HG02973 (cell line): ENCODE results near the gene GPR171.

ENCODE experiments used
- ATAC-seq: cut with Tn5 transposase; IDR thresholded peaks from one replicate; pipeline ENCODE4 v1.9.1; 2021; ENCODE audit warnings: moderate library complexity; ENCODE audit not compliant: unreplicated experiment

The GPR171 gene

DNA sequence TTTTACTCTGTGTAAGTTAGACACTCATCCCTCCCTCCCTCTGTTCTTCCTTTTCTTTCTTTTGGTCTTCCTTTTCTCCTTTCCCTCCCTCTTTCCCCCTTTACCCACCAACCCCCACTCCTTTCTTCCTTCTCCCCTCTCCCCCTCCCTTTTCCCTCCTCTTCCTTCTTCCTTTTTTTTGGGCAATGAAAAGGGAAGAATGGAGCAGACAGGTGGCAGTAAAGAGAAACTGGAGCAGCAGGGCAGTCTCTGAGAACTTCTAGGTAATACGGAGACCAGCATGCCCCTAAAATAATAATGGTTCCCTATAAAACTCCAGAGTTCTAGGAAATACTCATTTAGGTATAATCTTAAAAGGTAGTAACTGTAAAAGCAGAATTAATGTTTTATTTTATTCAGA, 11.4 kb upstream of the GPR171 start:
- no peak for ATAC-seq

DNA sequence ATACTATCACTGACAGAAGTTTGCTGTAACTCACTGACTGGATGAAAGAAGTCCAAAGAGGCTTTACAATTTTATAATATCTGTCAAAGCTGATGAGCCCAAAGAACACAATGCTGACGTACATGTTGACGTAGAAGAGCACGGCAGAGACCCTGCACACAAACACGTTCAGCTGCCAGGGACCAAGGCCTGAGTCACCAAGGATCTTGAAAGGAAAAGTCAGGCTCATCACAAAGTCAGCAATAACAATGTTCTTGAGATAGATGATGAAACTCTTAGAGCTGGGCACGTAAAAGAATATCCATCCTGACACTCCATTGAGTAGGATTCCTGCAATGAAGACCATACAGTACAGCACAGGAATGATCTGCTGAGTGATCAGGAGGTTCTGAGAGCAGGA, 10.9 kb upstream of the GPR171 start:
- no peak for ATAC-seq

DNA sequence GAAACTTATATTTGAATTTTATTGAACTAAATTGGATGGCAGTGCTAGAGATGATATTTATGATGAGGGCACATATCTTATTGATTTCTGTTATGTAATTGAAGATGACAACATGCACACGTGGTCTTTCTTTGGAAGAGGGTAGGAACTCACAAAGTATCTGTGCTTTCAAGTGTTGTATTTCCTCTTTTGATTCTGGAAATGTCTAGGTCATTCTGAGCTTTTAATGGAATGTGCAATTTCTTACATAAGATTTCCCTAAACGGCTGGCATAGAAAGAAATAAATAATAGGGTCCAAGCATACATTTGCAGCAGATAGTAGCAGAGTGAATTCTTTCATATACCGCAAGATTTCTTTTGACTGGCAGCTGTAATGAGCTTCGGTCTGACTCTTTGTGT, 10.1 kb upstream of the GPR171 start:
- no peak for ATAC-seq

DNA sequence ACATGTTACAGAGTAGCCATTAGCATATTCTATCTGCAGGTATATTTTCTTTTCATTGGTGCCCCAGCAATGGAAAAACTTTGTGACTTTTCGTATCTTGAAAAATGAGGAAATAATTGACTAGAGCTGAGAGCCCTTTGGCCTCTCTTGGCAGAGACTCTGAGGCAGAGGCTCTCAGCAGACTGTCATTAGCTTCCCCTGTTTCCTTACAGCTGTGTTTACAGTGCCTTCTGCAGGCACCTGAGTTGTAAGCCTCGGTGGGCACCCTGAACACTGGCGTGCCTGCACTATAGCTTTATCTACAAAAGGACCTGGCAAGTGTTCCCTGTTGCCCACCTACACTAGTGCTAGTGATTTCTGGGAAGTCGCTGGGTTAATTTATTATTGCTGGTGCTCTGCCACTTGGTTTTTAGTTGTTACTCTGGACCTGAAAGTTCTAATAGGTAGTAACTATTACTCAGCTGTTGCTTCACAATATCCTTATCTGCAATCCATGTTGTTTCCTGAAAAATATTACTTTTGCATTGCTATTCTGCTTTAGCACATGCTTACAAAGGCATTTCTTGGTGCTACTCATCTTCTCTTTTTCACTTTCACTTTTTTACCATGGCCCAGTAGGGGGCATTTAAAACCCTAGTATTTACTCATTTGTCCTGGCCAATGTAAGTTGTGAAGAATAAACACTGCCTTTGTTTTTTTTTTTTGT, 7.8 kb upstream of the GPR171 start:
- ATAC-seq: peak; percentile 59

DNA sequence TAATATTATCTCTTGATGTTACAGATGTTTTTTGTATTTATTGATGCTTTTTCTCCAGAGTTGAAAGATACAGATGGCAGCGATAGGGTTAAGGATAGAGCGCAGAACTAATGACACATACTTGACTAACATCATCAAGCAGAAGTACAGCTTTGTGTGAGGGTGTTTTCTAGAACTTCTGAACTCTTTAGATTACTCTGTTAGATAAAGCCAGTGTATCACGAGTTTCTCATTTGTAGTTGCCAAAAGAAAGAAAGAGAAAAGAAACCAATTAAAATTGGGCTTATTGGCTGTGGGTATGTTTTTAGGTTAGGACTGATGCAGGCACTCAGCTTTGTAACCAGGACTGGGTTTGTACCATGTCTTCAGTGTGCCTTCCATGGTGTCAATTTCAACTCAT, 6.6 kb upstream of the GPR171 start:
- no peak for ATAC-seq

DNA sequence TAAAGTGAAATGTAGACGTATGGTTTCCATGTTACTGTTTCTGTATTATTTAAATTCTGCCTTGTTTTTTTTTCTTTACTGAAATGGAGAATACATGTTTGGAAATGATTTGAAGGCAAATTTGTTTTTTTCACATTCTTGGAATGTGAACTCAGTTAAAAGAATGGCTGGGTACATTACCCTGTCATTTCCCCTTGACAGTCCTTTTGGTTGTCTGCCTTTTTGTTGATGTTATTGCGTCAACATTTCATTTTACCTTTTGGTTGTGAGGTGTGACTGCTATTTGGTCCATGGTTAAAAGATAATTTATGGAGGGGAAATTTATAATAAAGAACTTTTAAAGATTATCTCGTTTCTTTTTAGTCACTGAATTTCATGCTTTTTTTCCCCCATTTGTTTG, 3.2 kb upstream of the GPR171 start:
- ATAC-seq: no peak

DNA sequence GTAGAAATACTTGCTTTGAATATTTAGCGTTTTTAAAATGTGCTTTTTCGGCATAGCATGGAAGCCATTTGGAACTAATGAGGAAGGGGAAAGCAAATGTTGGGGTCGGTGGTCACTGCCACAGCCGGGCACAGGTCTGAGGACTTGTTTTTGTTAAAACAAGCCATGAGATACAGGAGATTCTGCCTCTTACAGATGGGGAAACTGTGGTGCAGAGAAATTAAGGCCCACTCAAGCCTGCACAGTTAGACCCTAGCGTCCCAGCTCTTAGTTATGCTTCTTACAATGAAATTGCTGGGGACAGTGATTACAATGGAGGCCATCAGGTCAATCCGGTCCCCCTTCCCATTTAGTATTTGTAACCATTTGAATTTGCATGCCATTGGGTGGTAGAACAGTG, 2.5 kb upstream of the GPR171 start:
- no peak for ATAC-seq

DNA sequence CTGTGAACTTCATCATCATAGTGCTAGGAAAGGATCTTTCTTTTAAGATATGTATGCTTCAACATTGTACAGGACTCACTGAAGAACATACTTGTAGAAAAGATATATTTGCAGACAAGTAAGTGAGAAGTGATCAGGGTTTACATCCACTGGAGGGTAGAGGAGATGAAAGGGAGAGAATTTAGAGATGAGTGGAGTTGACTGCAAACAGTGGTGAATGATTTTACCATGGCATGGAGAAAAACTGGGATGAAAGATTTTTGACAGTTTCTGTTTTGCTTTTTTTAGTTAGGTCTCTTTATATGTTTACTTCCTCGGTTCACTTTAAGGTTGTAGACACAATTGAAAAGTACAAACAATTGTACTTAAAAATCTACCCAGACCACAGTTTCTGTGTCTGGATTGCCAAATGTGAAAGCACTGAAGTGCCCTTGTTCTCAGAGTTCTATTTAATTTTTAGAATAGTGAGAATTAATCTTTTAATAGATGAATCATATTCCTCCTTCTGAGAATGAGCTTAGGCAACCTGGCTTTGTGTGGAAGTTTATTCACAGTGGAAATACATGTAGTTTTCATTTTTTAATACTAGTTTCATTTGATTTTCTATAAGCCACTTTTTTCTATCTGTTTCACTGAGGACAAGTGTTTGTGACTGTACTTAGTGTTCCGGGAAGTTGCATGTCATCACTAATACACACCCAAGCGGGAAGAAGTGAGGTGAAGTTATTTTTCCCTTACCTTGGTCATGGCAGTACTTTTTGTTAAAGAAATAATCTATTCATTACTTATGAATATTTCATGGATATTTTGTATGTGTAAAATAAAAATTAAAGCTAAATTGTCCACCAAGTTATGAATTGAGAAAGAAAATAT, 1.8 kb upstream of the GPR171 start:
- no peak for ATAC-seq

DNA sequence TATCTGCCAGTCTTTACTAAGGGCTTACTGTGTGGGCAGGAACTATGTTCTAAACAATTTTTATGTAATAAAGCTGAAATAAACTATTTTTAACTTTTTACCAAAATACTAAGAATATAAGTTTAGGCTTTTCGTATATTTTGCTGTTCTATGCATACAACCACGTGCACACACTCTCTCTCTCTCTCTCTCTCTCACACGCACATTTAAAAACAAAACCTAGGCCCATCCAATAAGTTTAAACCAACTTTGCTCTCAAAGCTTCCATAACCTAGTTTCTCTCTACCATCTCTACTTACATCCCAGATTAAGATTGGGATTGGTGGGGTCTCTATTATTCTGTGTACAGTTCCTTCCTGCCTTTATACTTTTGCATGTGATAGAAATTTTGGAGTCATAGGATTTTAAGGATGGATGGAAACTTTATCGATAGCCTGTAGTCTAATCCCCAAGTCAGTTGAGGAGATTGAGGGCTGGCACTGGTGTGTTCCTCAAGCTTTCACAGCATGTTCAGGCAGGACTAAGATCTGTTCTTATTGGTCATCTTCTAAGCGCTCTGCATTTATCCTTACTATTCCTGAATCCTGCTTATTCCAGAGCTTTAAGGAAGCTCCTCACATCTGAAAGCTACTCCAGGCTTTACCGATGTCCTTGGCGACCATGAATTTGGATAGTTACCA, 1.8 kb downstream of the GPR171 start:
- ATAC-seq: no peak

DNA sequence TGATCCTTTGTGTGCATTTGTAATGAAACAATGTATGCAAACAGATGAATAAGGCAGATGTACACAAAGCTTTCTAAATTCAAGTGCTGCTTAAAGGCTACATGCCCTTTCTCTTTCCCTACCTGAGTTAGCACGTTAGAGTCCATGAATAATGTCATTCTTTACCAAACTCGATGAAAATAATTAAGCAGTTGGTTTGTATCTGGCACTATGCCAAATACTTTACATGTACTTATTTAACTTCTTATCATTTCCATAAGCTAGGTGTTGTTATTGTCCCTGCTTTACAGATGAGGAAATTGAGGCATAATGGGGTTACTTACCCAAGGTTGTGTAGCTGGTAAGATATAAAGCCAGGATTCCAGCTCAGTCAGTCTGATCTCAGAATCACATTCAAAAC, 2.4 kb downstream of the GPR171 start:
- no peak for ATAC-seq

DNA sequence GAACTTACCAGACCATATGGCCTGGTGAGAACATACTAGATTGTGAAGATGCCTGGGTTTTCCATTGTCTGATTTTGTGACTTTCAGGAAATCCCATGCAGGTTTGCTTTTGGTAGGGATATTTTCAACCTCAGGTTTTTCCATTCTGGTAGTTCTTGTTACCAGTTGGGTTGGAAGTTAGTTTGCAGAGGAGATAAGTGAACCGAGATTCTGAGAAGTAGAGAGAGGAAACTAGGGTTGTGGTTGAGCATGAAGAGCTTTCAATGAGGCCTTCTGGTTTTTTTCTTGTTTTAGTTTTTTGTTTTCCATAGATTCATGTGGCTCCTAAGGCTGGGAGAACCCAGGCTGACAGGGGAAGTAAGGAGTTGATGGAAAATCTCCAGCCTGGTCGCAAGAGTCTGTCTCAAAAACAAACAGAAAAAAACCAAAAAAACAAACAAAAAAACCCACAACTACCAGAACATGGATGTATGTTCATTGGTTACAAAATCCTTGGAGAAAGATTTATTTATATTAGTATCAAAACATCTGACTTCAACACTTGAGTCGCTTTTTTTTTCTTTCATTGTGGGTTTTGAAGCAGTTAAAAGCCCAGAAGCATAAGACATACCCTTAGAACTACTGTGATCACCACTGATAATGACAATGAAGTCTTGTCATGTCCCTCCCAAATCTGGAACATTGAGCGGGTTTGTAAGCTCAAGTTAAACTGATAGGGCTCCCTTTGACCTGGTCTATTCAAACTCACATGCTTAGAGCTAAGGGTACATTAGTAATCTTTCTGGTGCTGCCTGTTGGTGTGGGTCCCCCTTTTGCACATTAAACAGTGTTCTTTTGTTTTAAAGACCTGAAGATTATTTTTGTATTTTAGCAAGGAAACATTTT, 3.2 kb downstream of the GPR171 start:
- no peak for ATAC-seq

DNA sequence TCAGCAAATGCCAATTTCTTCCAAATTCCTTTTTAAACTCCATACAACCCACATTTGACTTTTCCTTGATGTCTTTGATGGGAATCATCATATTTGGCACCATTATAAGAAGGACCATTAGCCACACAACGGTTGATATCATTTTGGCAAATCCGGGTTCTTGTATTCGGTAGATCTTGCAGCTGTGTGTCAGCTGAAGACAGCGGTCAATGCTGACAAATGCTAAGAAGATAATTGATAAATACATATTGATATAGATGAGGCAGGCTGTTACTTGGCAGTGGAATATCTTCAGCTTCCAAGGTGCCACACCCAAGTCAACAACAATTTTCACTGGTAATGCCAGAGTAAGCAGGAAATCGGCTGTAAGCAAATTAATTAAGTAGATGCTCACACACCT, 4.2 kb downstream of the GPR171 start:
- ATAC-seq: no peak

DNA sequence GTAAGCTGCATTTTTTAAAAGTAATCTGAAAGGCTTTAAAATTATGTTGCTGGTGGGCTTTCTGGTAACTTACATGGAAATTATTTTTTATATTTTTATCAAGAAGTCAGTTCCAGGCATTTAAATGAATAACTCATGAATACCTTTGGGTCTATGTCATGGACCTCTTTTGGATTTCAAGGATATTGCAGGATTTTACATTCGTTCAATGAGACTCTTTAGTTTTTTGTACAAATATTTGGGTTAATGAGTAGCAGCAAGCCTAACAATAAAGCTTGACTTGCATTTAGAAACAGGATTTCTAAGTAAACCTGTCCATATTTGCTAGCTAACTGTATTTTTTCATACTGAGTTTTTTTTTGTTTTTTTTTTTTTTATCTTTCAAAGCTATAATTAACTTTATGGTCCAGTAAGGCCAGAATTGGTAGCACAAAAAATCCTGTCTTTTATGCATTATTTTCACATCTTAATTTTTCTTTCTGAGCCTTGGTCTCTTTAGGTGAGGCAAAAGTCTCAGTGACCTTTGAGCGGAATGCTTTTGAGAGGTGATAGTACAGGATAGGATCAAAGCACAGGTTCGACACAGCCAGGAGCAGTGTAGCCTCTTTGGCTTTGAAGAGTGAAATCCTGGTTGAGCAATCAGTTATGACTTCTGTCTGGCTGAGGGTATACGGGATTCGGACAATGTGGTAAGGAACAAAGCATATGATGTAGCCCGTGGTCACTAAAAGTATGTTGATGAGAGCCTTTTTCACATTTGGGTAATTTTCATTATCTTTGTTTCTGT, 4.8 kb downstream of the GPR171 start:
- no peak for ATAC-seq

DNA sequence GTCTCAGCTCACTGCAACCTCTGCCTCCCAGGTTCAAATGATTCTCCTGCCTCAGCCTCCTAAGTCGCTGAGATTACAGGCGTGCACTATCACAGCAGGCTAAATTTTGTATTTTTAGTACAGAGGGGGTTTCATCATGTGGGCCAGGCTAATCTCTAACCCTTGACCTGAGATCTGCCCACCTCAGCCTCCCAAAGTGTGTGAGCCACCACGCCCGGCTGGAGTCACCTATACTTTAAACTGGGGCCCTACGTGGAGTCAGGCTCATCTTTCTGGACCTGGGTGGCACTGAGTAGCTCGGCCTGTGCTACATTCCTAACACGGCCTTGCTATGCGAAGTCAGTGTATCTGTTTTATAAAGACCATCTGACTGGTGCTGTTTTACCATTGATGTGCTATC, 5.8 kb downstream of the GPR171 start:
- no peak for ATAC-seq

DNA sequence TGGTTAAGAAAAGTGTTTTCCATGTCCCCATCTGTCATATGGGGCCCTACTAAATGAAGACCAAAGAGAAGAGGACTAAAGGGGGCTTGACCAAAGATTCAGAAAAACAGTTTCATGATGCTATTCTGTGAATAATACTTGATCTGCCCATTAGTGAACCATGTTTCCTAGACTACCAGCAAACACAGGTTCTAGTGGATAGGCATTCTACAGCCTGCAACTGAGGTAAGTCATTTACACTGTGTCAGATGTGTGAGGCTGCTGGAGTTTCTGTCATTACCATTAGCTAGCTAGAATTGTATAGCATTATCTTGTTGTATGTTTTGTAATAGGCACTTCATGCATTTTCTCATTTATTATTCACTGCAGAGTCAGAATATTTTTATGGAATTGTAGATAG, 6.6 kb downstream of the GPR171 start:
- ATAC-seq: no peak

DNA sequence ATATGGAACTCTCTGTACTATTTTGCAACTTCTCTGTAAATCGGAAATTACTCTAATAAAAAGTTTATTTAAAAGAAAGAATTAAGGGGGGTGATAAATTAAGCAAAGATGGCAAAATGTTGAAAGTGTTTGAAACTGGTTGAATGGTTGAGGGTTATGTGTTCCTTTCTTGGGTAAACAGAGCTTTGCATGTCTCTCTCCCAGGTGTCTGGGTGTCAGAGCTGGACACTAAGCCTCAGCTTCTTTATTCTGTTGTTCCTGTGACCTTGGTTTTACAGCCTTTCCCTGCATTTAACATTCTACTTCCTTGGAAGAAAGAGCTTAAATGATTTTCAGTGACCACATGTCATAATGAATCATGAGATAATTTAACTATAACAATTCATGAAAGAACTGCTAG, 7.2 kb downstream of the GPR171 start:
- no peak for ATAC-seq

DNA sequence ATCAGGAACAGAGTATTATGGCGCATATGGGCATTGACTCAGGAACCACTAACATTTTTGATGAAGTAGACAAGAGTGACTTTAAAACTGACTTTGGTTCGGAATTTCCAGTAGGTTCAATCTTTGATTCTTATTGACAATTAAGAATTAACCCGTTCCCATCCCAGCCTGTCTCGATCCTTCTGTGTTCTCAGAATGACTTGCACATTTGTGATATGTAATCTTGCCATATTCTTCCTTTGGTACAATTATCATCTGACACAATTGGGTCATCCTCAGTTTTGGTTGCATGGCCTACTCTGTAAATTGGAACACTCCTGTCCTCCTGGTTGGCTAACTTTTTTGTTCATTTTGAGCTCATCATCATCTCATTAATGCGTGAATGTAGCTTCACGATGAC, 10.5 kb downstream of the GPR171 start:
- no peak for ATAC-seq

DNA sequence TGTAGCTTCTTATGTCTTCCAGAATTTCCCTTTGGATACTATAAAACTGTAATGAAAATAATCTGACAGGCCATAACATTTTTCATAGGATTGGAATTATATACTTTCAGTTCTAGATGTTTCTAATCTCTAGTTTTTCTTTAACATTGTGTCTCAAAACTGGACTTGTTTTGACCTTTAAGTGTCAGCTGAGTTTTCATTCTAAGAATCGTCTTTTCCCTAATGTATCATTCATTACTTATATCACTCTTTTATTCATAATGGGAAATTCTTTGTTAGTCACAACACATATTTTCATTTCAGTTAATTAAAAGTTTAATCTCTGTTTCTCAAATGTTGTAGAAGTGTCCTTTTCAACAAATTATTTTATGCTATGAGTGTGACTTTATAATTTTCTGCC, 11.9 kb downstream of the GPR171 start:
- no peak for ATAC-seq

DNA sequence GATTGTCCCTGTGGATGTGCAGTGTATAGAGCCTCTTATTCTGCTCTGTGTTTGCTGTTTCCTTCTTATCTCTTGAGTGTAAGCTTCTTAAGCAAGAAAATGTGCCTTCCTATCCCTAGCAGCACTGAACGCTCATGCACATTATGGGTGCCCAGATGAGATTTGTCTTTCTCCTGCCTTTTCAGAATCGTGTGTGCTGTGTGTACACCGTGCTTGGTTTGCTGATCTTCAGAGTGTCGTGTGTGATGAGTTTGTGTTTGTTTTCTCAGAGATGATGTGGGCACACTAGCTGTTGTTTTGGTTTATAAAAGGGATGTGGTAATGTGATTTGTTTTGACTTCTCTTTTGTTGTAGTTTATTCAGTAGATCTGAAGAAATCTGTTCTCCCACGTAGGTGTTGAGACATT, 19.7 kb downstream of the GPR171 start:
- no peak for ATAC-seq
